ENCODE measurements around the gene MEOX1.

Gene MEOX1

DNA sequence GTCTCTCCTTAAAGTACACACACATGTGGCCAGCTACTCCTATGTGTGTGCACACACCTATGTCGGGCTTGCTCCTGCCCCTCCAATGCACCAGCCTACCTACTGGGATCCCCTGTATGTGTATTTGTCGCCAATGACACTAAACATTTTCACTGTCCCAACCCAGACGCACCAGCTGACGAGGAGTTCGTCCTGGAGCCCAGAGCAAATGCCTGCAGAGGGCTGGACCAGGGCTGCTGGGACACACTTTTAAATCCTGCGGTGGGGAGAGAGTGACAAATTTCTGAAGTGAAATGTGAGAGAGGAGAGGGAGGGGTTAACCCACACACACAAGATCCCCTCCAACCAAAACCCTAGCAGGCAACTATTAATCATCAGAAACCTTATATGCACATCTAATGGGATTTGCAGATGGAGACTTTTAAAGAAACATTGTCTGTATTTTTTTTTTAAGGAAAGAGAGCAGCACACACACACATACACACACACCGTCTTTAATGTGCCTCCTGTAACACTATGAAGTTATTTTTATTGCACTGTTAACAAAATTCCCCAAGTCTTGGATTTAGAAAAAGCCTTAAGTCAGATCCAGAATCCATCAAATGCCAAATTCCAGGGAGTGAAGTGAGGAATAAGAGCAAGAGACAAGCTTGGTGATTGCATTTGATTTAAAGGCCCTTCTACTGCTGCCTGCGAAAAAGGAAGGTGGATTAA lies at the start of gene MEOX1:
Gene MEOX1, minus strand, starts transcription at position 224 of the 714 bp plus-strand sequence. CDS start 388 bp downstream, outside the sequence.
- Histone ChIP-seq H3K27ac (peak within 1 kb of the TSS in 1 of 2 donors; percentile 31), H3K4me3 (peak within 1 kb of the TSS; percentile 43)
- TF ChIP-seq, protein P1, sequence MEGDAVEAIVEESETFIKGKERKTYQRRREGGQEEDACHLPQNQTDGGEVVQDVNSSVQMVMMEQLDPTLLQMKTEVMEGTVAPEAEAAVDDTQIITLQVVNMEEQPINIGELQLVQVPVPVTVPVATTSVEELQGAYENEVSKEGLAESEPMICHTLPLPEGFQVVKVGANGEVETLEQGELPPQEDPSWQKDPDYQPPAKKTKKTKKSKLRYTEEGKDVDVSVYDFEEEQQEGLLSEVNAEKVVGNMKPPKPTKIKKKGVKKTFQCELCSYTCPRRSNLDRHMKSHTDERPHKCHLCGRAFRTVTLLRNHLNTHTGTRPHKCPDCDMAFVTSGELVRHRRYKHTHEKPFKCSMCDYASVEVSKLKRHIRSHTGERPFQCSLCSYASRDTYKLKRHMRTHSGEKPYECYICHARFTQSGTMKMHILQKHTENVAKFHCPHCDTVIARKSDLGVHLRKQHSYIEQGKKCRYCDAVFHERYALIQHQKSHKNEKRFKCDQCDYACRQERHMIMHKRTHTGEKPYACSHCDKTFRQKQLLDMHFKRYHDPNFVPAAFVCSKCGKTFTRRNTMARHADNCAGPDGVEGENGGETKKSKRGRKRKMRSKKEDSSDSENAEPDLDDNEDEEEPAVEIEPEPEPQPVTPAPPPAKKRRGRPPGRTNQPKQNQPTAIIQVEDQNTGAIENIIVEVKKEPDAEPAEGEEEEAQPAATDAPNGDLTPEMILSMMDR (IDR thresholded peaks at IDR 0.05), result no peak
- DNase-seq (ENCODE audit: low spot score), result no peak

DNA sequence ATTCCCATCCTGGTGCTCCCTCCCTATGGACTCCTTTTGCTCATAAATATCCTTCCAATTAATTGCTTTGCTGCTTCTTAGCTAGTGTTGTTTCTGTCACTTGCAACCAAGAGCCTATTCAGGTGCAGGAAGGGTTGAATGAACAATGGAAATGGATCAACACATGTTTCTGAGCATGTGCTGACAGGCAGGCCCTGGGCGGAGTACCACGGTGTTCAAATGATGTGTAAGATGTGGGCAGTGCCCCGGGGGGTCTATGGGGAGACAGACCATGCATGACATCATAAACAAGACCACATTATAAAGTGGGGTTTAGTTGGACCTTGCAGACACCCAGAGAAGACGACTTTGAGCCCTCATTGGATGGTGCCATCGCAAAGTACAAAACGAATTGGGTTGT lies 48.4 kb upstream of the MEOX1 start:
- Histone ChIP-seq H3K27ac (no peak overlapping the region), H3K4me3 (no peak overlapping the region)
- TF ChIP-seq, protein P1 (IDR thresholded peaks at IDR 0.05), result no peak
- no peak for DNase-seq (ENCODE audit: low spot score)

DNA sequence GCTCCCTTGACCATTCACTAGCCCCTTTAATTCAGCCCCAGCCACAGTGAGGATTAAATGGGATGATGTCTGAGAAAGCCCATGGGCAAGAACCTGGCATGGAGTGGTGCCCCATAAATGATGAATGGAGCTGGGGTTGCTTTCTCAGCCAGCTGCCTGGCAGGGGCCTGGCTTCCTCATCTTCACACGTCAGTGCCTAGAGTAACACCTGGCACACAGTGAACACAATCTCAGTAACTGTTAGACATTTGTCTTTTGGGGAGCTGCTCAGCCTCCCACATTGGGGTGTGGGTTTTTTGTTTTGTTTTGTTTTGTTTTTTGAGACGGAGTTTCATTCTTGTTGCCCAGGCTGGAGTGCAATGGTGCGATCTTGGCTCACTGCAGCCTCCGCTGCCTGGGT lies 47.5 kb upstream of the MEOX1 start:
- DNase-seq (ENCODE audit: low spot score), result no peak
- H3K4me3 ChIP-seq, result no peak overlapping the region
- TF ChIP-seq, protein P1 (IDR thresholded peaks at IDR 0.05), result no peak
- no peak overlapping the region for H3K27ac ChIP-seq

DNA sequence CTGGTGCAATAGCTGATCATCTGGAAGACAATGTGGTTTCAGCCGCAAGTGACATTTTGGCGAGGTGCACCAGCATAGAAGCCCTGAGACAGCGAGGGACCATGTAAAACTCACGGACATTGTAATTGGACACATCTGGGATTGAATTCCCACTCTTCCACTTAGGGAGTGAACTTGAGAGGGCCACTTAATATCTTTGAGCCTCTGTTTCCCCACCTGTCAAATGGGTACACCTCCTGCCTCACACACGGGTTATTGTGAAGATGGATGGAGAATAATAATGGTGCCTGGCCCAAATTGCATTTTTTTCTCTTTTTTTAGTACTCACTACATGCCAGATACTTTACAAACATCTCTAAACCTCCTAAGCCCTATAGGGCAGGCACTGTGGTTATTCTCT lies 45.5 kb upstream of the MEOX1 start:
- TF ChIP-seq, protein P1 (IDR thresholded peaks at IDR 0.05), result no peak
- no peak for DNase-seq (ENCODE audit: low spot score)
- H3K4me3 ChIP-seq, result no peak overlapping the region
- no peak overlapping the region for H3K27ac ChIP-seq

DNA sequence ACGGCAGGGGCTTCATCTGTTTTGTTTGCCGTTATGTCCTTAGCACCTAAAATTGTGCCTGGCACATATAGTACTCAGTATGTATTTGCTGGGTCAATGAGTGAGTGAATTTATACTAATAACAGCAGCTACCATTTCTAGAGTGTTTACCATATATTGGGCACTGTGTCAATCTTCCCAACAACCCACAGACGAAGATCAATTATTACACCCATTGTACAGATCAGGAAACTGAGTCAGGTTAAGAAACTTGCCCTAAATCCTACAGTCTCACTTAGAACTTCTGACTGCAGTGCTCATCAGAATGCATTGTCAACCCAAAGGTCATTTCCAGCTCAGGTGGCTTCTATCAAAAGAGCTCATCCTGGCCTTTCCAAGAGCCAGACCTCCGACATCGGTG lies 44.5 kb upstream of the MEOX1 start:
- Histone ChIP-seq H3K27ac (no peak overlapping the region), H3K4me3 (no peak overlapping the region)
- TF ChIP-seq, protein P1 (IDR thresholded peaks at IDR 0.05), result no peak
- no peak for DNase-seq (ENCODE audit: low spot score)

DNA sequence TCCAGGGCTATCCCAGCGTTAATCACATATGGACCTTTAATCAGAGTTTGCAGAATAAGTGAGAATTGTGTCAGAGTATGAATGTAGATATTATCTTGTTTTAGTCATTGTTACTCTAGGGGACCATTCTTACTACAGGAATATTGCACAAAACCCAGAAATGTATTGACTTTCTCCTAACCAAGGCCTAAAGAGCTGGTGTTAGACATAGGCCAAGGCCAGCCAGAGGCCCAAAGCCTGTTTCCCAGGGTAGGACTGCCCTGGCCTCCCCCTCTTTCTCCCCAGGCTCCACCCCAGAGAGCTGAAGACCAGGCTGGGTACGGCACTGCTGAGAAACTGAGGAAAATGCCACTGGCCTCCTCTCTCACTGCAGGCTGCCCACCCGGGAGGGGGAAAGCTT lies 41.9 kb upstream of the MEOX1 start:
- DNase-seq (ENCODE audit: low spot score), result no peak
- TF ChIP-seq, protein P1 (IDR thresholded peaks at IDR 0.05), result no peak
- Histone ChIP-seq H3K4me3 (no peak overlapping the region), H3K27ac (no peak overlapping the region)

DNA sequence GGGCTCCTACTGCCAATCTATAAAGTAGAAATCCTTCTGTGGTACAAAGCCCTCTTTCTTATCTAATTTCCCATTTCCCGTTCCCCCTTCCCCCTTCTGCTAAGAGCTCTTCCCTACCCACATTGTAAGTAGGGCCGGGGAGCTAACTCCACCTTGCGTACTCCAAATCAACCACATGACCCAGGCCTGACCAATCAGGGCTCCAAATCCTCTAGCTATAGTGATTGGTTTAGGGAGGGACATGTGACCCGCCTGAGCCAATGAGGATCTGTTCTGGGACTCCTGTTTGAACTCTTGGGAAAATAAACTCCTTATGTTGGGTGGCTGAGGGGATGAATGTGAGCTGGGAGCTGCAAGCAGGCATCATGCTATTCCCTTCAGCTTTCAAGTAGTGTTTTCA lies 40.9 kb upstream of the MEOX1 start:
- no peak for DNase-seq (ENCODE audit: low spot score)
- Histone ChIP-seq H3K4me3 (no peak overlapping the region), H3K27ac (no peak overlapping the region)
- TF ChIP-seq, protein P1 (IDR thresholded peaks at IDR 0.05), result no peak
